Epithelial cell of prostate (primary cell): ENCODE results near the gene LSM7.

ENCODE experiments used
- DNase-seq: peaks from one replicate; pipeline ENCODE4 v3.0.0-alpha.2; 2011; ENCODE audit warnings: low read depth, low spot score
- H3K27ac ChIP-seq: fragments of 450-650 bp; 2 replicates; pipeline ENCODE4 v1.5.1; 2017; ENCODE audit warnings: mild to moderate bottlenecking

LSM7 gene

GRCh38 chr19:2325281-2326046, 2.9 kb downstream of the LSM7 start:
- DNase-seq: no peak
- no peak overlapping the region for H3K27ac ChIP-seq

DNA sequence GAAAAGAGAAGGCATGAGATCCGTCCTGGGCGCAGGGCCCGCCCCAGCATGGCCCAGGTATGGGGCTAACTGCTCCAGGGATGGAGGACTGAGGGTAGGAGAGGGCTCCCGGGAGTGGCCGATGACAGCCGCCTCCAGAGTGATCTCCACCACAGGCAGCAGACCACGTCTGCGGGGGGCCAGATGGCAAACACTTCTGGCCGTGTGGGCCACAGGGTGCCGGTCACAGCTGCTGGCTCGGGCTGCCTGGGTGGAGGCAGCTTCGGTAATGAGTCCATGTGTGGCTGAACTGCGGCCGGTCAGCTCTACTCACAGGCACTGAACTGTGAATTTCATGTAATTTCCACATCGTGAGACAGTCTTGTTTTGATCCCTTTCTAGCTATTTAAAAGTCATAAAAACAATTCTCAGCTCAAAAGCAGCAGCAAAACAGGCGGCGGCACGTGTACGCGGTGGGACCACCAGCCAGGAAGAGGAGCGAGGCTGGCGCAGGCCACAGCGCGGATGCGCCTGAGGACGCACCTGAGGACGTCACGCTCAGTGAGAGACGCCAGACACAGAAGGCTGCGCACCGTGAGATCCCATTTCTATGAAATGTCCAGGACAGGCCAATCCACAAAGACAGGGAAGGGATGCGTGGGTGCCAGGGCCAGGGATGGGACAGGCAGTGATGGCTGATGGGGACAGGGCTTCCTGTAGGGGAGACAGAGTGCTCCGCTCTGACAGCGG, 4.0 kb downstream of the LSM7 start:
- no peak overlapping the region for H3K27ac ChIP-seq
- no peak for DNase-seq

DNA sequence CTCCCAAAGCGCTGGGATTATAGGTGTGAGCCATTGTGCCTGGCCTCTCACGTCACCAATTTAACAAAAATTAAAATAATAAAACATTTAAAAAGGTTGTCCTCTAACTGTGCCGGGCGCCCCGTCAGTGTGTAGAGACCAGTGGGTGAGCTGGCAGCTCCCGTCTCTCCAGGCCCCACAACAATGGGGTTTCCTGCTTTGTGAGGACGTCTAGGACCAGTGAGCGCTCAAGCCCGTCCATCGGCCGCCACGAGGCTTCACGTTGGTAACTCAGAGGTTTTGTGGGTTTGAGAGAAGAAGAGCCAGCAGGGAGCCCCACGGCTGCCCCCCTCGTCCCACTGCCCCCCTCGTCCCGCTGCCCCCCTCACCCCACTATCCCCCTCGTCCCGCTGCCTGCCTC, 4.7 kb downstream of the LSM7 start:
- H3K27ac ChIP-seq: no peak overlapping the region
- no peak for DNase-seq

DNA sequence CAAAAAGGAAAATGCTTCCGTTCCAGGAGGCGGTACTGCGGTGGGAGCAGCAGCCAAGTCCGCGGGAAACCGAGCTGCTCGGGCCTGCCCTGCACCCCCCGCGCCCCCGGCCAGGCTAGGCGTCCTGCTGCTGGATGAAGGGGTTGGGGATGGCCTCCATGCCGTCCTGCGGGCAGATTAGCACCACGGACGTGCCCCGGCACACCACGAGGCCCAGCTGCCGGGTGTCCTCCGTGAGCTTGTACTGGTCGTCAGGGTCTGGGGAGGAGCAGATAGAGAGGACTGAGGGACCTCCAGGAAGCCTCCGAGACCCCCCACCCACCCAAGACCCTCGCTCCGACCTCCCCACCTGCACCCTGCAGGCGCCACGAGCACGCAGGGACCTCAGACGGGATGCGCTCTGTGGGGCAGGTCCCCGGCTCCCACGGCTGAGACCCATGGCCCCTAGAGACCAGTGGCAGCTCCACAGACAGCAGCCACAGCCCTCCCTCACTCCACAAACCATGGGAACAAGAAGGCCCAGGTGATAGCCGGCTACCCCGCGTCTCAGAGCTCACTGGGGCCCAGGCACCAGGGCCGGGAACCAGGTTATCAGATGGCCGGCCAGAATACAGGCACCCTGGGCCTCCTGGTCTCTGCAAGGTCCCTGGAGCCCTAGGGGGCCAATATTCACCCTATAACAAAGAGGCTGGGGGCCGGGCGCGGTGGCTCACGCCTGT, 6.7 kb downstream of the LSM7 start:
- H3K27ac ChIP-seq: no peak overlapping the region
- no peak for DNase-seq

DNA sequence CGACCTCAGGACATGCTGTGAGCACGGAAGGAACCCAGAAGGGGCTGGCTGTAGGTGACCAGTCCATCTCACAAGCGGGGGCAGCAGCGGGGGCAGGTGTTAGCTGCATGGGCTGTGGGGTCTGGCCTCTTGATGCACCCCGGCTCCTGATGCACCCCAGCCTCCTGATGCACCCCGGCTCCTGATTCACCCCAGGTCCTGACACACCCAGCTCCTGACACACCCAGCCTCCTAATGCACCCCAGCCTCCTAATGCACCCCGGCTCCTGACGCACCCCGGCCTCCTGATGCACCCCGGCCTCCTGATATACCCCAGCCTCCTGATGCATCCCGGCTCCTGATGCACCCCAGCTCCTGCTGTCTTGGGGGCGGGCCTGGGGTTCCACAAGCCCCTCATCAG, 7.4 kb downstream of the LSM7 start:
- H3K27ac ChIP-seq: no peak overlapping the region
- no peak for DNase-seq

DNA sequence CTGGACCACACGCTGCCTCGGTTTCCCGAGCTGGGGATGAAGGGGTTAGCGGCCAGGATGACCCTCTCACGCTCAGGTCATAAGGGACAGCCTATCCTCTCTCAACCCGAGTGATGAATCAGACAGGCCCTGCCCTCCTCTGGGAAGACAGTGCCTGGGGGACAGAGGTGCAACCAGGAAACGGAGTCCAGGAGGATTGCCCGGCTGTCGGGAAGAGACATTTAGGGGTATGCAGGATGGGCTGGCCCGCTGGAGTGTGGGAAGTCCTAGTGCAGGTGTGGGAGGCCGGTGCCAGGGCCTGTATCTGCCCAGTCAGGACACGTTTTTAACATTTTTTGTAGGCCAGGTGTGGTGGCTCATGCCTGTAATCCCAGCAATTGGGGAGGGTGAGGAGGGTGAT, 8.3 kb downstream of the LSM7 start:
- no peak overlapping the region for H3K27ac ChIP-seq
- DNase-seq: no peak

DNA sequence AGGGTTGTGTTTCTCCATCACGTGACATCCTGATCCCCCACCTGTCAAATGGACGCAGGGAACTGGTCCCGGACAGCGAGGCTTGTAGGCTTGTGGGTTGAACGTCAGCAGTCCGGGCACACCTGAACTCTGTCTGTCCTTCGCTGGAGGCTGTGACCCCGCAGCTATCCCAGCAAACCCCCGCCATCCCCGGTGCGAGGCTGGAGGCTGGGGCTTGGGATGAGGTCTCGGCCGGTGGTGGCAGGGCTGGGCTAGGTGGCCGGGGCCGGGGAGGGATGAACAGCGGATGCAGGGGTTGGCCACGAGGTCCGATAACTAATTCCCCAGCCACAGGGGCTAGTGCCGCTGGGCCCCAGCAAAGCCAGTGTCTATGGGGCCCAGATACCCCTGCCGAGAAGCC, 8.8 kb downstream of the LSM7 start:
- DNase-seq: no peak
- H3K27ac ChIP-seq: no peak overlapping the region

GRCh38 chr19:2318923-2319322, 9.5 kb downstream of the LSM7 start:
- no peak overlapping the region for H3K27ac ChIP-seq
- DNase-seq: no peak

DNA sequence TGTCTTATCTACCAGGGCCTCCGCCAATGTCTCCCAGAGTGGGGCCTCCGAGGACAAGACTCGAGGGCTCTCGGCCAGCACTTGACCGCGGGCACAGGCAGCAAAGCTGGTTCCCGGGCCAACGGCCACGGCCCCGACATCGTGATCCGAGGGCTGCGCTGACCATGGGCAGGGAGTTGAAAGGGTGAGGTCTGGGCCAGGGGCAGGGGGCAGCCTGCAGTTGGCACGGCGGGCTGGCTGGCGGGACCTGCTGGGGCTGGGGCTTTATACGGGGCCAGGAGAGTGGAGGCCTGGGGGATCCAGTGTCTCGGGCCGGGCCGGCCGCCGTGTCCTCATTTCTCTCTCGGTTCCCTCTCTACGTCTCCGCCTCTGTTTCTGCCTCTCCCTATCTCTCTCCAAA, 10.6 kb downstream of the LSM7 start:
- no peak overlapping the region for H3K27ac ChIP-seq
- no peak for DNase-seq

- H3K27ac ChIP-seq: no peak overlapping the region
- no peak for DNase-seq
These were observed 11.1 kb downstream of the LSM7 start for GRCh38 chr19:2317300-2317699.

DNA sequence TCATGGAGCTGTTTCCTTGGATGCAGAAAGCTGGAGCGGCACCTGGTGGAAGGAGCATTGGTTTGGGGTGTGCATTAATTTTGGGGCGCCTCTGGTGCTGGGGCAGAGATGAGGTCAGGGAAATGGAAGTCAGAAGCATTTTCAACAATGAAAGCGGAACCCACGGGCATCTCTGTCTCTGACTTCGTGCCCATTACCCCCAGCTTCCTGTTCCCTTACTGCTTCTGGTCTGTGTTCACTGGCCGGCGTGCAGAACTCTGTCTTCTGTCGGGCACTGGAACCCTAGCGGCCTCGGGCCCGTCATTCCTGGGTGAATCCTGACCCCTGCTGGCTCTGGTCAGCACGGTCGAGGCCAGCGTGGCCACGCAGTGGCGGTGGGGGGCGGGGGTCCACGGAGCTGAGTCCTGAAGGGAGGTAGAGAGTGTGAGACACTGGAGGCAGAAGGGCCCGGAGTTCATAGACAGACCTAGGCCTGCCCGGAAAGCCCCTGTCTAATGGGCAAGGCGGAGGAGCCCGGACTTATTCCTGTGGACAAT, 12.5 kb downstream of the LSM7 start:
- DNase-seq: no peak
- no peak overlapping the region for H3K27ac ChIP-seq

DNA sequence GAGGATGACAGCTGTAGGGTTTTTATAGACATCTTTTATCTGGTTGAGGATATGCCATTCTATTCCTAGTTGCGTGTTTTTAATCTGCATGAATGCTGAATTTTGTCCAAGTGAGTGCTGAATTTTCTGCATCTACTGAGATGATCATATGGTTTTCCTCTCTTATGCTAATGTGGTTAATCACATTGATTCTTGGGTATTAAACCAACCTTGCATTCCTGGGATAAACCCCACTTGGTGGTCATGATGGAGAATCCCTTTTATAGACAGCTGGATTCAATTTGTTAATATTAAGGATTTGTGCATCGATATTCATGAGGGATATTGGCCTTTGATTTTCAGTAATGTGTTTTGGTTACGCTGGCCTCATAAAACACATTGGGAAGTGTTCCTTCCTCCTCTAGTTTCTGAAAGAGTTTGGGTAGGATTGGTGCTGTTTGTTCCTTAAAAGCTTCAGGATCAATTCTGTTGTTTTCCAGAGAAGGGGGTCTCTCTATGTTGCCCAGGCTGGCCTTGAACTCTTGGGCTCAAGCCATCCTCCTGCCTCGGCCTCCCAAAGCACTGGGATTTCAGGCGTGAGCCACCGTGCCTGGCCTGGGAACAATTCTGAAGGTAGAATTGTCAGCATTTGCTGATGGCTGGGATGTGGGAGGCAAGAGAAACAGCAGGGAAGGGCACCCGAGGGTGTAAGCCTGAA, 13.1 kb downstream of the LSM7 start:
- no peak overlapping the region for H3K27ac ChIP-seq
- no peak for DNase-seq

DNA sequence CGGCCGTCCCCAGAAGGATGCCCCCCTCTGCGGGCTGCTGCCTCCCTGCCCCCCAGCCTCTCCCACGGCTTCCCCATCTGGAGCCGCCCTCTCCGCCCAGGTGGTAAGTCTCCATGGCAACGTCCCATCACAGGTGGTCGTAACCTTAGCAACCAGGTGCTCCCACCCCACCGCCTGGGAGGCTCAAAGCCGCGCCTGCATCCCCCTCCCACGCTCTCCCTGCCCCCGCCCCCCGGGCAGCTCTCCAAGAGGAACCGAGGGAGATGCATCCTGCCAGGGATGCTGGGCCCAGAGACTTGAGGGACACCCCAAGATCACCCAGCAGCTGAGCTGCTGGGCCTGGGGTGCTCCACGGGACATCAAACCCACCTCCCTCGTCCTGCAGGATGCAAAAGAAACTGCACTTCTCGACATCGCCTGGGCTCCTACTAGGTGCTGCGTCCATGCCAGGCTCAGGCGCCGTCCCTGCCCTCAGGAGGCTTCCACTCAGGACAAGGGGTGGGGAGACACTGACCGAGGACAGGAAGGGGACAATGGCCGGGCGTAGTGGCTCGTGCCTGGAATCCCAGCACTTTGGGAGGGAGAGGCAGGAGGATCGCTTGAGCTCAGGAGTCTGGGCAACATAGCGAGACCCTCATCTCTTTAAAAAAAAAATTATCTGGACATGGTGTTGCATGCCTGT, 15.4 kb downstream of the LSM7 start:
- no peak for DNase-seq
- H3K27ac ChIP-seq: no peak overlapping the region

- no peak for DNase-seq
- H3K27ac ChIP-seq: no peak overlapping the region
These were observed 17.3 kb downstream of the LSM7 start for GRCh38 chr19:2311093-2311492.

DNA sequence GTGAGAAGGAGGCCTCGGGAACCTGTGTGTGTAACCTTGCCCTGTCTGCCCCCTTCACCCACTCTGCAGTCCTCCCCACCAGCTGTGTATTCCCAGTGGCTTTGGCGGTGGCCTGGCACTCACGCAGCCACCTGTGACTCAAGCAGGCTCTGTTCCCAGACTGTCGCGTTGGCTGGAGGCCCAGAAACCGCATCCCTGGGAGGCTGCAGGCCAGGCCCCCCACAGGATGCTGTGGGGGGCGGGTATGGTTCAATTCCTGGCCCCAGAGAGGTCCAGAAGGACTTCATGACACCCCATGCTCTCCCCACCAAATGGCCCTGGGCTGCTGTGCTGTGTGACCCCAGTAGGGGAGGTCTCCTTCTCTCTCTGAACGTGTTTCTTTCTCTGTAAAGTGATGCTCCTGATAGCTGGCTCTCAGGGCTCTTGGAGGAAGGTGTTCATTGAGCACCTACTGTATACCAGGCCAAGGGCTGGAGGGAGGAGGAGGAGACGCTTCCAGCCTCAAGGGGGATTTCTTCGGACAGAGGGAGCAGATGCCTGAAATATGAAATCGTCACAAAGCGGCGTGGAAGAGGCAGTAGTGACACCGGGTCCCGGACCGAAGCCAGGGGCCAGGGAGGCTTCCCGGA, 18.5 kb downstream of the LSM7 start:
- no peak for DNase-seq
- H3K27ac ChIP-seq: no peak overlapping the region

DNA sequence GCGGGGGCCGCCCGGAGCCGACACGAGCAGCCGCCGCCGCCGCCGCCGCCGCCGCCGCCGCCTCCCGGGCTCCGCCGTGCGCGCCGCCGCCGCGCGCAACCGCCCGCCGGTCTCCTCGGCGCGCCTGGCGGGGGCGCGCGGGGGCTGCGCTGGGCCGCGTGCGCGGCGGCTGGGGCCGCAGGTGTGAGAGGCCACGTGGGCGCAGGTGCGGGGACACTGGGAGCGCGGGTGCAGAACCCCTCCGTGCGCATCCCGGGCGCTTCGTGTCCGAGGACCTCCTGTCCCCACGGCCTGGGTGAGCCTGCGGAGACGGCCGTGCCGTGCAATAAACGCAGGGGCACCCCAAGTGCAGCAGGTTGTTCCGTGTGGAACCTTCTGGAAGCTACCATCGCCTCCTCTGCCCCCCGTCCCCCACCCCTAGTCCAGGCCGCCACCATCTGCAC, 20.3 kb downstream of the LSM7 start, which contains the start of gene LINGO3:
LINGO3 (minus strand) TSS at position 41 of the 443 bp plus-strand sequence. CDS start 16,378 bp downstream, outside the sequence.
- no peak for DNase-seq
- H3K27ac ChIP-seq: no peak within 1 kb of the TSS

GRCh38 chr19:2307518-2308012, 20.8 kb downstream of the LSM7 start:
- no peak for DNase-seq
- H3K27ac ChIP-seq: no peak overlapping the region

- no peak for DNase-seq
- H3K27ac ChIP-seq: no peak overlapping the region
These were observed 21.4 kb downstream of the LSM7 start for GRCh38 chr19:2306971-2307370.

GRCh38 chr19:2306281-2306806, 22.0 kb downstream of the LSM7 start:
- H3K27ac ChIP-seq: no peak overlapping the region
- DNase-seq: no peak
